ENCODE results near the gene RGMA. TPM values are rescaled to one million over a fixed set of nuclear protein-coding genes. Genes with fewer than 3 reads are reported as not detected.

RGMA gene
- total and polyA plus RNA-seq, 2 donors (not counting 1 experiment from before 2014, with no cell fraction given), result not detected

DNA sequence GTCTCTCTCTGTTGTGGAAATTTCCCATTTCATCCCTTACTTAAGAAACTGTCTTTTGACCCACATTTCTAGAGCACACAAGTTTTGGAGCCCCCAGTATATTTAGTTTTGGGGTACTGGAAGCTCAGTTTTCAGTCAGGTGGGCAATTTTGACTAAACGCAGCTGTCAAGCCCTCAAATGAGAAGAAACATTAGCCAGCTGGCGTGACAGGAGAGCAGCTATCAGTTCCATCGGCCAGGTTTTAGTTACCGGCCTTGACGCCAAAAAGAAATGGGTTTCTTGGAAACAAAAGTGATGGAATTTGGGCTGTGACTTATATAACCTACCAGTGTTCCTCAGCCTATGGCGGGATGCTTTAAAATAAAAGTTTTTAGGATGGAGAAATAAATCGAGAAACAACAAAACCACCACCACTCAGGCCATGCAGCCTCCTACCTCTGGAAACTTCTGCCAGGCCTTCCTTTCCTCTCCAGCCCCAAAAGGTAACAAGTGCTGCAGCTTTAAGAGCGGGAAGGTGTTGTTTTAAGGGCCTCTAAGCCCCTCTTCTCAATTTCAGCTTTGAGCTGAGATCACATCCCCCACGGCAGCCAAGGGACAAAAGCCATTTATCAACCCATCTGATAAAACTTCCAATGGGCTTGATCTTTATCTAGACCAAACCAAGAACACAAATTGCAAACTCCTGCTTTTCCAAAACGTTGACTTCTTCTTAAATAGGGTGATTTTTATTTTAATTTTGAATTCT is 18.3 kb downstream of the RGMA start:
- H3K27me3 ChIP-seq (replicated peaks in 1 of 4; ENCODE audit: control extremely low read depth in 1 of 4, control insufficient read depth in 3 of 4, insufficient read depth in 4 of 4, low read length in 3 of 4), result peaks cover 0 to 34% (median 11%) of the 10 kb centered on the region in 4 experiments
- no peaks in the 10 kb centered on the region for H3K9me3 Mint-ChIP-seq (ENCODE audit: insufficient read depth)
- H3K4me1 Mint-ChIP-seq, result peaks cover 13% of the 10 kb centered on the region
- no peaks in the 10 kb centered on the region for H3K79me2 ChIP-seq (ENCODE audit: control insufficient read depth, insufficient read depth, low read length)
- H3K27ac Mint-ChIP-seq, result no peak overlapping the region
- ATAC-seq (ENCODE audit: low read depth) (no peak), DNase-seq (no peak)
- no peak for TF ChIP-seq EZH2 (IDR thresholded peaks at IDR 0.05; ENCODE audit: borderline replicate concordance, insufficient read depth, low read depth, low read length, poor library complexity, severe bottlenecking)
- TF ChIP-seq, protein P1, sequence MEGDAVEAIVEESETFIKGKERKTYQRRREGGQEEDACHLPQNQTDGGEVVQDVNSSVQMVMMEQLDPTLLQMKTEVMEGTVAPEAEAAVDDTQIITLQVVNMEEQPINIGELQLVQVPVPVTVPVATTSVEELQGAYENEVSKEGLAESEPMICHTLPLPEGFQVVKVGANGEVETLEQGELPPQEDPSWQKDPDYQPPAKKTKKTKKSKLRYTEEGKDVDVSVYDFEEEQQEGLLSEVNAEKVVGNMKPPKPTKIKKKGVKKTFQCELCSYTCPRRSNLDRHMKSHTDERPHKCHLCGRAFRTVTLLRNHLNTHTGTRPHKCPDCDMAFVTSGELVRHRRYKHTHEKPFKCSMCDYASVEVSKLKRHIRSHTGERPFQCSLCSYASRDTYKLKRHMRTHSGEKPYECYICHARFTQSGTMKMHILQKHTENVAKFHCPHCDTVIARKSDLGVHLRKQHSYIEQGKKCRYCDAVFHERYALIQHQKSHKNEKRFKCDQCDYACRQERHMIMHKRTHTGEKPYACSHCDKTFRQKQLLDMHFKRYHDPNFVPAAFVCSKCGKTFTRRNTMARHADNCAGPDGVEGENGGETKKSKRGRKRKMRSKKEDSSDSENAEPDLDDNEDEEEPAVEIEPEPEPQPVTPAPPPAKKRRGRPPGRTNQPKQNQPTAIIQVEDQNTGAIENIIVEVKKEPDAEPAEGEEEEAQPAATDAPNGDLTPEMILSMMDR (IDR thresholded peaks at IDR 0.05), result no peak
- CTCF ChIA-PET, result no interaction called here
- intact Hi-C loops (cut with micrococcal nuclease), result no loop called here
- H3K27ac ChIP-seq (ENCODE audit: low read length in 2 of 2), result no peak overlapping the region
- H3K4me3 ChIP-seq (ENCODE audit: control extremely low read depth in 1 of 5, extremely low read depth in 1 of 5, insufficient read depth in 1 of 5, low read depth in 2 of 5, low read length in 4 of 5), result no peak overlapping the region
- peaks cover 0 to under 1% (median 0%) of the 10 kb centered on the region in 3 donors for H3K9me3 ChIP-seq (ENCODE audit: control extremely low read depth in 1 of 3, control insufficient read depth in 2 of 3, insufficient read depth in 1 of 3, low read length in 2 of 3)
- peaks cover 52% of the 10 kb centered on the region for H3K27me3 Mint-ChIP-seq
- H3K4me3 Mint-ChIP-seq, result no peak overlapping the region
- POLR2A ChIA-PET, result no interaction called here
- 88% methylated on average over 7 of the region's 10 CpGs for WGBS (ENCODE audit: insufficient coverage)
- H3K4me1 ChIP-seq (ENCODE audit: control insufficient read depth in 2 of 2, insufficient read depth in 2 of 2, low read length in 2 of 2), result peaks cover 5 to 11% of the 10 kb centered on the region in 2 donors
- no peak overlapping the region for H2AFZ ChIP-seq (ENCODE audit: insufficient read depth, low read depth, low read length, poor library complexity, severe bottlenecking)
- no peak overlapping the region for H3K4me2 ChIP-seq (replicated peaks; ENCODE audit: low read depth, low read length, poor library complexity, severe bottlenecking)
- H4K20me1 ChIP-seq (ENCODE audit: control insufficient read depth, insufficient read depth, low read length, poor library complexity, severe bottlenecking), result no peaks in the 10 kb centered on the region
- no peaks in the 10 kb centered on the region for H3K36me3 ChIP-seq (replicated peaks in 1 of 2; ENCODE audit: control extremely low read depth in 1 of 2, control insufficient read depth in 1 of 2, extremely low read depth in 1 of 2, insufficient read depth in 2 of 2, low read length in 1 of 2)
- H3K9ac ChIP-seq (ENCODE audit: low read length), result no peak overlapping the region

DNA sequence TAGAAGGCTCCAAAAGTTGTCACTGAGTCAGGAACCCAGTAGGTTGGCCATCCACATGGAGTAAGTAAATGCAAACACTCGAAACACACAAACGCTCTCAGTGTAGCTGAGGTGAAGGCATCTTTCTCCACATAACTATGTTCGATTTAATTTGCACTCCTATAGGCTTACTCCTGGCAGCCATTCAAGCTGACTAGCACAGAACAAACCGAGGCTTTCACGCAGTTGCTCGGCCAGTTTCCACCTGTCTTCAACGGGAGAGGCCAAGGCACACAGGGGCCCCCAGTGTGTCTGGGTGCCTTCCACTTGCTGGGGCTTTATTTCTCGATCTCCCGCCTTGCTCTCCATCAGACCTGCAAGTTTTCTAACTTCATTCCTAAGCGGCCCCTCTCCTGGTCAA is 18.9 kb downstream of the RGMA start:
- Histone ChIP-seq H3K9ac (ENCODE audit: low read length) (no peak overlapping the region), H3K4me3 (ENCODE audit: control extremely low read depth in 1 of 5, extremely low read depth in 1 of 5, insufficient read depth in 1 of 5, low read depth in 2 of 5, low read length in 4 of 5) (no peak overlapping the region), H3K4me1 (ENCODE audit: control insufficient read depth in 2 of 2, insufficient read depth in 2 of 2, low read length in 2 of 2) (peaks cover 5 to 11% of the 10 kb centered on the region in 2 donors), H3K9me3 (ENCODE audit: control extremely low read depth in 1 of 3, control insufficient read depth in 2 of 3, insufficient read depth in 1 of 3, low read length in 2 of 3) (peaks cover 0 to 5% (median 0%) of the 10 kb centered on the region in 3 donors), H3K79me2 (ENCODE audit: control insufficient read depth, insufficient read depth, low read length) (no peaks in the 10 kb centered on the region), H2AFZ (ENCODE audit: insufficient read depth, low read depth, low read length, poor library complexity, severe bottlenecking) (no peak overlapping the region), H3K4me2 (replicated peaks; ENCODE audit: low read depth, low read length, poor library complexity, severe bottlenecking) (no peak overlapping the region), H4K20me1 (ENCODE audit: control insufficient read depth, insufficient read depth, low read length, poor library complexity, severe bottlenecking) (no peaks in the 10 kb centered on the region), H3K27ac (ENCODE audit: low read length in 2 of 2) (no peak overlapping the region), H3K36me3 (replicated peaks in 1 of 2; ENCODE audit: control extremely low read depth in 1 of 2, control insufficient read depth in 1 of 2, extremely low read depth in 1 of 2, insufficient read depth in 2 of 2, low read length in 1 of 2) (no peaks in the 10 kb centered on the region), H3K27me3 (replicated peaks in 1 of 4; ENCODE audit: control extremely low read depth in 1 of 4, control insufficient read depth in 3 of 4, insufficient read depth in 4 of 4, low read length in 3 of 4) (peaks cover 0 to 34% (median 11%) of the 10 kb centered on the region in 4 experiments)
- TF ChIP-seq, protein P1 (IDR thresholded peaks at IDR 0.05), result no peak
- TF ChIP-seq EZH2 (IDR thresholded peaks at IDR 0.05; ENCODE audit: borderline replicate concordance, insufficient read depth, low read depth, low read length, poor library complexity, severe bottlenecking), result no peak
- H3K4me1 Mint-ChIP-seq, result peaks cover 13% of the 10 kb centered on the region
- H3K4me3 Mint-ChIP-seq, result no peak overlapping the region
- ChIA-PET CTCF (no interaction called here), POLR2A (no interaction called here)
- no peak overlapping the region for H3K27ac Mint-ChIP-seq
- H3K9me3 Mint-ChIP-seq (ENCODE audit: insufficient read depth), result no peaks in the 10 kb centered on the region
- DNase-seq, result no peak
- intact Hi-C loops (cut with micrococcal nuclease), result no loop called here
- H3K27me3 Mint-ChIP-seq, result peaks cover 47% of the 10 kb centered on the region
- 91% methylated on average over 6 of the region's 10 CpGs for WGBS (ENCODE audit: insufficient coverage)
- ATAC-seq (ENCODE audit: low read depth), result no peak
